CD8-positive, alpha-beta memory T cell (primary cell): ENCODE results near the gene ZMYND11. TPM values are rescaled to one million over a fixed set of nuclear protein-coding genes. Genes with fewer than 3 reads are reported as not detected.
A peak's percentile ranks its signal among the peaks of the same experiment; 100 is the strongest.

Experiments
- CTCF ChIA-PET: fragments of 350-600 bp; sonication (Branson Sonifier 250); formaldehyde crosslinking; loops from one replicate; lab custom pipeline; 2021; ENCODE audit warnings: antibody characterized with exemption; lab: Charles Lee
- POLR2A ChIA-PET: fragments of 350-600 bp; sonication (Branson Sonifier 250); formaldehyde crosslinking; loops from one replicate; lab custom pipeline; 2021; ENCODE audit warnings: antibody characterized with exemption; lab: Charles Lee
- DNase-seq, 5 donors: peaks; one replicate each; pipeline versions ENCODE4 v3.0.0 to v3.0.0-alpha.2; 2020 to 2022; ENCODE audit warnings: mixed read lengths in 1 of 5
- H3K27ac ChIP-seq: one replicate; pipeline ENCODE4 v1.7.0; 2013; ENCODE audit warnings: low read depth, mild to moderate bottlenecking, low read length, moderate library complexity
- H3K27me3 ChIP-seq: 2 replicates; pipeline ENCODE4 v1.7.0; 2013; ENCODE audit warnings: low read length, mild to moderate bottlenecking; ENCODE audit not compliant: insufficient read depth, poor library complexity, severe bottlenecking
- H3K36me3 ChIP-seq: 2 replicates; pipeline ENCODE4 v1.7.0; 2013; ENCODE audit warnings: mild to moderate bottlenecking, low read length, moderate library complexity; ENCODE audit not compliant: insufficient read depth
- H3K4me1 ChIP-seq: 2 replicates; pipeline ENCODE4 v1.7.0; 2013; ENCODE audit warnings: mild to moderate bottlenecking, low read length, moderate library complexity; ENCODE audit not compliant: insufficient read depth
- H3K4me3 ChIP-seq: 2 replicates; pipeline ENCODE4 v1.7.0; 2013; ENCODE audit warnings: mild to moderate bottlenecking, low read length
- H3K9me3 ChIP-seq: 2 replicates; pipeline ENCODE4 v1.7.0; 2013; ENCODE audit warnings: mild to moderate bottlenecking, low read length
- H3K27ac Mint-ChIP-seq, 8 donors: one replicate each; pipeline ENCODE4 v1.8.0; 2020 to 2021; ENCODE audit warnings: mixed read lengths in 8 of 8, mild to moderate bottlenecking in 6 of 8, inconsistent platforms in 3 of 8, moderate library complexity in 3 of 8
- H3K27me3 Mint-ChIP-seq, 2 donors: one replicate each; pipeline ENCODE4 v1.8.0; 2020 to 2021; ENCODE audit warnings: mixed read lengths in 2 of 2, mild to moderate bottlenecking in 1 of 2, moderate library complexity in 1 of 2
- H3K36me3 Mint-ChIP-seq, 3 donors: one replicate each; pipeline ENCODE4 v1.8.0; 2020 to 2021; ENCODE audit warnings: mixed read lengths in 3 of 3, inconsistent platforms in 1 of 3, mild to moderate bottlenecking in 1 of 3
- H3K4me1 Mint-ChIP-seq, 3 donors: one replicate each; pipeline ENCODE4 v1.8.0; 2020 to 2021; ENCODE audit warnings: mixed read lengths in 3 of 3, inconsistent platforms in 1 of 3, mild to moderate bottlenecking in 1 of 3
- H3K4me3 Mint-ChIP-seq, 7 donors: one replicate each; pipeline ENCODE4 v1.8.0; 2020 to 2021; ENCODE audit warnings: mixed read lengths in 7 of 7, mild to moderate bottlenecking in 6 of 7, moderate library complexity in 4 of 7, inconsistent platforms in 2 of 7
- H3K9me3 Mint-ChIP-seq, 5 donors: one replicate each; pipeline ENCODE4 v1.8.0; 2020 to 2022; ENCODE audit warnings: mixed read lengths in 5 of 5, mild to moderate bottlenecking in 3 of 5, moderate library complexity in 2 of 5, inconsistent platforms in 1 of 5
- polyA plus RNA-seq: library from polyadenylated mRNA; unstranded; fragments of 300-500 nt; fragmentation: Illumina TruSeq; gene quantifications from one replicate; pipeline ENCODE4 v1.2.3, GENCODE V29; 2021
- total RNA-seq, 2 experiments: library from RNA; stranded (reverse); gene quantifications; one replicate each; pipeline ENCODE4 v1.2.3, GENCODE V29; 2021

Gene ZMYND11
- total and polyA plus RNA-seq, 3 experiments from 2014 or later, result 34.9 to 53.5 (median 36.7) TPM

GRCh38 chr10:241966-242643 is 106.8 kb downstream of the ZMYND11 start:
- DNase-seq, result no peak
- no peaks in the 10 kb centered on the region for H3K9me3 ChIP-seq
- POLR2A ChIA-PET, result interaction anchor here (0.7 kb wide), 1 partner anchor 54 kb away, joined by 3 read pairs; no protein-coding TSS in a partner anchor
- CTCF ChIA-PET, result no interaction called here
- peaks cover 20% of the 10 kb centered on the region for H3K36me3 ChIP-seq
- no peaks in the 10 kb centered on the region for H3K27me3 ChIP-seq
- no peak overlapping the region for H3K4me3 ChIP-seq
- no peaks in the 10 kb centered on the region for H3K9me3 Mint-ChIP-seq
- H3K27ac ChIP-seq, result no peak overlapping the region
- H3K4me3 Mint-ChIP-seq, result no peak overlapping the region
- H3K4me1 ChIP-seq, result no peaks in the 10 kb centered on the region
- H3K4me1 Mint-ChIP-seq, result peaks cover 6 to 18% (median 16%) of the 10 kb centered on the region in 3 donors
- peaks cover 7 to 78% (median 14%) of the 10 kb centered on the region in 3 donors for H3K36me3 Mint-ChIP-seq
- no peaks in the 10 kb centered on the region for H3K27me3 Mint-ChIP-seq
- H3K27ac Mint-ChIP-seq, result peak overlapping the region in 2 of 8 donors; percentile 29 to 32

GRCh38 chr10:244227-244626 is 109.0 kb downstream of the ZMYND11 start:
- Histone ChIP-seq H3K9me3 (no peaks in the 10 kb centered on the region), H3K36me3 (peaks cover 31% of the 10 kb centered on the region), H3K27ac (no peak overlapping the region), H3K27me3 (no peaks in the 10 kb centered on the region), H3K4me3 (no peak overlapping the region), H3K4me1 (no peaks in the 10 kb centered on the region)
- Mint-ChIP-seq H3K27ac (peak overlapping the region in 2 of 8 donors; percentile 34 to 47), H3K27me3 (no peaks in the 10 kb centered on the region), H3K4me3 (no peak overlapping the region), H3K4me1 (peaks cover 6 to 24% (median 18%) of the 10 kb centered on the region in 3 donors), H3K36me3 (peaks cover 10 to 81% (median 17%) of the 10 kb centered on the region in 3 donors), H3K9me3 (no peaks in the 10 kb centered on the region)
- DNase-seq, result no peak
- POLR2A ChIA-PET, result no interaction called here
- CTCF ChIA-PET, result no interaction called here

GRCh38 chr10:246431-246830 is 111.2 kb downstream of the ZMYND11 start:
- Histone ChIP-seq H3K27ac (no peak overlapping the region), H3K9me3 (no peaks in the 10 kb centered on the region), H3K4me3 (no peak overlapping the region), H3K4me1 (no peaks in the 10 kb centered on the region), H3K36me3 (peaks cover 26% of the 10 kb centered on the region), H3K27me3 (no peaks in the 10 kb centered on the region)
- ChIA-PET CTCF (no interaction called here), POLR2A (interaction anchor here (0.8 kb wide), 1 partner anchor 84 kb away, joined by 4 read pairs; no protein-coding TSS in a partner anchor)
- Mint-ChIP-seq H3K4me3 (peak overlapping the region in 6 of 7 donors; percentile 17 to 67 (median 44)), H3K27ac (peak overlapping the region in 5 of 8 donors; percentile 55 to 77 (median 63)), H3K27me3 (no peaks in the 10 kb centered on the region), H3K9me3 (no peaks in the 10 kb centered on the region), H3K36me3 (peaks cover 14 to 86% (median 31%) of the 10 kb centered on the region in 3 donors), H3K4me1 (peaks cover 6 to 24% (median 18%) of the 10 kb centered on the region in 3 donors)
- DNase-seq, result peak in 1 of 5 donors; percentile 55

- Mint-ChIP-seq H3K36me3 (peaks cover 19 to 86% (median 36%) of the 10 kb centered on the region in 3 donors), H3K9me3 (no peaks in the 10 kb centered on the region)
- CTCF ChIA-PET, result no interaction called here
Observed at GRCh38 chr10:247480-247879, 112.2 kb downstream of the ZMYND11 start.

GRCh38 chr10:248307-248706 is 113.1 kb downstream of the ZMYND11 start:
- peaks cover 6 to 24% (median 18%) of the 10 kb centered on the region in 3 donors for H3K4me1 Mint-ChIP-seq
- H3K27ac ChIP-seq, result no peak overlapping the region
- peak in 2 of 5 donors; percentile 9 to 60 for DNase-seq
- no peaks in the 10 kb centered on the region for H3K9me3 ChIP-seq
- peak overlapping the region in 2 of 8 donors; percentile 18 to 80 for H3K27ac Mint-ChIP-seq
- no peak overlapping the region for H3K4me3 ChIP-seq
- no peaks in the 10 kb centered on the region for H3K27me3 ChIP-seq
- peak overlapping the region in 2 of 7 donors; percentile 7 to 50 for H3K4me3 Mint-ChIP-seq
- peaks cover 19 to 85% (median 38%) of the 10 kb centered on the region in 3 donors for H3K36me3 Mint-ChIP-seq
- peaks cover 26% of the 10 kb centered on the region for H3K36me3 ChIP-seq
- H3K4me1 ChIP-seq, result no peaks in the 10 kb centered on the region
- peaks cover 0 to 4% of the 10 kb centered on the region in 2 donors for H3K27me3 Mint-ChIP-seq
- H3K9me3 Mint-ChIP-seq, result no peaks in the 10 kb centered on the region
- ChIA-PET CTCF (no interaction called here), POLR2A (no interaction called here)

More at GRCh38 chr10:247480-247879, 112.2 kb downstream of the ZMYND11 start:
- H3K4me3 Mint-ChIP-seq, result peak overlapping the region in 2 of 7 donors; percentile 27 to 67
- DNase-seq, result no peak
- H3K9me3 ChIP-seq, result no peaks in the 10 kb centered on the region
- H3K27ac Mint-ChIP-seq, result no peak overlapping the region
- peaks cover 0 to 4% of the 10 kb centered on the region in 2 donors for H3K27me3 Mint-ChIP-seq
- peaks cover 26% of the 10 kb centered on the region for H3K36me3 ChIP-seq
- no peaks in the 10 kb centered on the region for H3K27me3 ChIP-seq
- peaks cover 6 to 24% (median 18%) of the 10 kb centered on the region in 3 donors for H3K4me1 Mint-ChIP-seq
- POLR2A ChIA-PET, result no interaction called here
- no peak overlapping the region for H3K27ac ChIP-seq
- H3K4me3 ChIP-seq, result no peak overlapping the region
- H3K4me1 ChIP-seq, result no peaks in the 10 kb centered on the region

GRCh38 chr10:251982-252582 is 116.8 kb downstream of the ZMYND11 start:
- H3K36me3 ChIP-seq, result peaks cover 19% of the 10 kb centered on the region
- H3K9me3 Mint-ChIP-seq, result no peaks in the 10 kb centered on the region
- H3K36me3 Mint-ChIP-seq, result peaks cover 13 to 70% (median 43%) of the 10 kb centered on the region in 3 donors
- no peaks in the 10 kb centered on the region for H3K27me3 ChIP-seq
- POLR2A ChIA-PET, result no interaction called here
- H3K27ac Mint-ChIP-seq, result peak overlapping the region in 2 of 8 donors; percentile 2 to 52
- peaks cover 0 to 6% (median 2%) of the 10 kb centered on the region in 3 donors for H3K4me1 Mint-ChIP-seq
- peaks cover 0 to 4% of the 10 kb centered on the region in 2 donors for H3K27me3 Mint-ChIP-seq
- CTCF ChIA-PET, result no interaction called here
- H3K4me1 ChIP-seq, result no peaks in the 10 kb centered on the region
- H3K4me3 Mint-ChIP-seq, result peak overlapping the region in 1 of 7 donors; percentile 12
- DNase-seq, result no peak
- H3K4me3 ChIP-seq, result no peak overlapping the region
- H3K9me3 ChIP-seq, result no peaks in the 10 kb centered on the region
- H3K27ac ChIP-seq, result no peak overlapping the region

GRCh38 chr10:260819-261429 is 125.7 kb downstream of the ZMYND11 start:
- H3K36me3 Mint-ChIP-seq, result peaks cover 0 to 3% (median 0%) of the 10 kb centered on the region in 3 donors

More at GRCh38 chr10:260819-261429, 125.7 kb downstream of the ZMYND11 start:
- no peaks in the 10 kb centered on the region for H3K27me3 ChIP-seq
- H3K4me3 ChIP-seq, result no peak overlapping the region
- no peak overlapping the region for H3K27ac ChIP-seq
- ChIA-PET CTCF (no interaction called here), POLR2A (no interaction called here)
- H3K9me3 ChIP-seq, result no peaks in the 10 kb centered on the region
- H3K36me3 ChIP-seq, result no peaks in the 10 kb centered on the region
- no peaks in the 10 kb centered on the region for H3K4me1 ChIP-seq
- H3K27me3 Mint-ChIP-seq, result peaks cover 2 to 3% of the 10 kb centered on the region in 2 donors
- H3K4me1 Mint-ChIP-seq, result peaks cover 6 to 10% (median 8%) of the 10 kb centered on the region in 3 donors
- no peaks in the 10 kb centered on the region for H3K9me3 Mint-ChIP-seq
- no peak overlapping the region for H3K4me3 Mint-ChIP-seq
- H3K27ac Mint-ChIP-seq, result no peak overlapping the region
- DNase-seq, result no peak
